ENCODE results near the gene ATG101. TPM values are rescaled to one million over a fixed set of nuclear protein-coding genes. Genes with fewer than 3 reads are reported as not detected.

The ATG101 gene
- total RNA-seq, 6 experiments from 2014 or later: 62.1 to 73.6 (median 66.6) TPM

DNA sequence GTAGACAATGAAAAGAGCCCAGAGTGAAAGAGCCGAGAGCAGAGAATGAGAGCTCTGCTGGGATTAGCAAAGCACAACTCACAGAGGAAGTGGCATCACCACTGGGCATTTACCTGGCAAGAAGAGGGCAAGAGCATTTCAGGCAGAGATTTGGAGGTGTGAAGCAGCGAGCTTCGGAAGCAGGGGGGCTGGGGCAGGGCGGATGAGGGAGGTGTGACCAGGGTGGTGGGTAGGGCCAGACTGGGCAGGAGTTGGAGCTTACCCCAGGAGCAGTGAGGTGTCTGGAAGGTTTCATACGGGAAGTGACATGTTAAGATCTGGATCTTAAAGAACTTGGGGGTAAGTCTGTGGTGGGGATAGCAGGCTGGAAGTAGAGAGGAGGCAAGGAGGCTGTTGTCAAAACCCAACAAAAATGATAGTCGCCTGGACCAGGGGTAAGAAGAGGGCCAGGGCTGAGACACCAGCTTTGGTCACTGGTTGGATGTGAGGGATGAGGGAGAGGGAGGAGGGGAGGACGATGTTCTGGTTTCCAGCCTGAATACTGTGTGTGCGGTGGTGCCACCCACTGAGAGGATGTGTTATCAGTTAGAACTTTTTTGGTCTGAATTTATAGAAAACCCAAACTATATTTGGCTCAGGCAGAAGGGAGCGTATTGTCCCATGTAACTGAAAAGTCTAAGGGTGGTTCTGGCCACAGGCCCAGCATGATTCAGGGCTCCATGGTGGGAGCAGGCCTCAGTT is 14.9 kb downstream of the ATG101 start:
- Mint-ChIP-seq H3K4me3 (no peak overlapping the region), H3K27me3 (ENCODE audit: insufficient read depth) (peaks cover 21% of the 10 kb centered on the region), H3K27ac (no peak overlapping the region), H3K9me3 (no peaks in the 10 kb centered on the region), H3K36me3 (ENCODE audit: low read depth) (no peaks in the 10 kb centered on the region), H3K4me1 (ENCODE audit: low read depth) (peaks cover 28% of the 10 kb centered on the region)
- TF ChIP-seq, protein P1, sequence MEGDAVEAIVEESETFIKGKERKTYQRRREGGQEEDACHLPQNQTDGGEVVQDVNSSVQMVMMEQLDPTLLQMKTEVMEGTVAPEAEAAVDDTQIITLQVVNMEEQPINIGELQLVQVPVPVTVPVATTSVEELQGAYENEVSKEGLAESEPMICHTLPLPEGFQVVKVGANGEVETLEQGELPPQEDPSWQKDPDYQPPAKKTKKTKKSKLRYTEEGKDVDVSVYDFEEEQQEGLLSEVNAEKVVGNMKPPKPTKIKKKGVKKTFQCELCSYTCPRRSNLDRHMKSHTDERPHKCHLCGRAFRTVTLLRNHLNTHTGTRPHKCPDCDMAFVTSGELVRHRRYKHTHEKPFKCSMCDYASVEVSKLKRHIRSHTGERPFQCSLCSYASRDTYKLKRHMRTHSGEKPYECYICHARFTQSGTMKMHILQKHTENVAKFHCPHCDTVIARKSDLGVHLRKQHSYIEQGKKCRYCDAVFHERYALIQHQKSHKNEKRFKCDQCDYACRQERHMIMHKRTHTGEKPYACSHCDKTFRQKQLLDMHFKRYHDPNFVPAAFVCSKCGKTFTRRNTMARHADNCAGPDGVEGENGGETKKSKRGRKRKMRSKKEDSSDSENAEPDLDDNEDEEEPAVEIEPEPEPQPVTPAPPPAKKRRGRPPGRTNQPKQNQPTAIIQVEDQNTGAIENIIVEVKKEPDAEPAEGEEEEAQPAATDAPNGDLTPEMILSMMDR (IDR thresholded peaks at IDR 0.05): no peak
- no peak for DNase-seq

- H3K36me3 Mint-ChIP-seq (ENCODE audit: low read depth): no peaks in the 10 kb centered on the region
- TF ChIP-seq, protein P1 (IDR thresholded peaks at IDR 0.05): no peak
- no peak overlapping the region for H3K4me3 Mint-ChIP-seq
- H3K27me3 Mint-ChIP-seq (ENCODE audit: insufficient read depth): peaks cover 24% of the 10 kb centered on the region
- no peak for DNase-seq
- peaks cover 28% of the 10 kb centered on the region for H3K4me1 Mint-ChIP-seq (ENCODE audit: low read depth)
- no peaks in the 10 kb centered on the region for H3K9me3 Mint-ChIP-seq
- no peak overlapping the region for H3K27ac Mint-ChIP-seq
Measured at GRCh38 chr12:52085682-52086180, 16.0 kb downstream of the ATG101 start.

GRCh38 chr12:52086366-52086765 is 16.6 kb downstream of the ATG101 start:
- peaks cover 24% of the 10 kb centered on the region for H3K4me1 Mint-ChIP-seq (ENCODE audit: low read depth)
- peaks cover 30% of the 10 kb centered on the region for H3K27me3 Mint-ChIP-seq (ENCODE audit: insufficient read depth)
- no peak for DNase-seq
- TF ChIP-seq, protein P1 (IDR thresholded peaks at IDR 0.05): no peak
- no peaks in the 10 kb centered on the region for H3K9me3 Mint-ChIP-seq
- no peak overlapping the region for H3K4me3 Mint-ChIP-seq
- H3K27ac Mint-ChIP-seq: no peak overlapping the region
- no peaks in the 10 kb centered on the region for H3K36me3 Mint-ChIP-seq (ENCODE audit: low read depth)

DNA sequence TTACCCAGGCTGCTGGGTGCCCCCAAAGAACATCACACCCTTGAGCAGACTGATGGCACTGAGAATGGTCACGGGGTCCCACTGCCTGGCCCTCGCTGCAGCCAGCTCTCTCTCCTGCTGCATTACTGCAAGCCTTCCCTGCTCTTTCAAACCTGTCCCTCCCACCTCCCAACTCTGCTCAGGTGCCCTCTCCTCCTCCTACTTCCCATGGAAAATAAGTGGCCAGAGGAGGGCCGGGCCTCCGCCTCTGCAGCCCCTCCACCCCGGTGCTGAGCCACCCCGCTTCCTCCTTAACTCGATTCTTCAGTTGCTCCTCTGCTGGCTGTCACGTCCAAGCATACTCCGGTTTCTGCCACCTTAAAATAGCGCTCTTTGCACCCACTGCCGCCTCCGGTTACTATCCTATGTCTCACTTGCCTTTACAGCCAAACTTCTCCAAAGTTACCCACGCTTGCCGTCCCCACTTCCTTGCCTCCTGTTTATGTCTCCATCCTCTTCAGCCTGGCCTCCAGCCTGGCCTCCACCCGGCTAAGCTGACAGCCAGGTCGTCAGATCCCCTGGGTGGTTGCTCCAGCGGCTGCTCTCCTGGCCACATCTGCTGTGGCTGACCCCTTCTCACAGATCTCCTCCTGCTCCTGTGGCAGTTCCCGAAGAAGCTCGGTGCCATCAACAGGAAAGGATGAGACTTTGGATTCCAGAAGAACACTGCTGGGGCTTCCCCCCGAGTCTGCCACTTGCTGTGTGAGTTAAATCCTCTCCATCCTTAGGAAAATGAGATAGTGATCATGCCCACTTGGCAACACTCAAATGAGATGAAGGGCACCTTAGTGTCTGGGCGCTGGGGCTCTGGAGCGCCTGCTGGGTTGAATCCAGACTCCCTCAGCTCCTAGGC is 17.4 kb downstream of the ATG101 start:
- Mint-ChIP-seq H3K4me3 (no peak overlapping the region), H3K36me3 (ENCODE audit: low read depth) (no peaks in the 10 kb centered on the region), H3K4me1 (ENCODE audit: low read depth) (peaks cover 16% of the 10 kb centered on the region), H3K9me3 (no peaks in the 10 kb centered on the region), H3K27me3 (ENCODE audit: insufficient read depth) (peaks cover 38% of the 10 kb centered on the region), H3K27ac (no peak overlapping the region)
- DNase-seq: no peak
- TF ChIP-seq, protein P1 (IDR thresholded peaks at IDR 0.05): no peak

DNA sequence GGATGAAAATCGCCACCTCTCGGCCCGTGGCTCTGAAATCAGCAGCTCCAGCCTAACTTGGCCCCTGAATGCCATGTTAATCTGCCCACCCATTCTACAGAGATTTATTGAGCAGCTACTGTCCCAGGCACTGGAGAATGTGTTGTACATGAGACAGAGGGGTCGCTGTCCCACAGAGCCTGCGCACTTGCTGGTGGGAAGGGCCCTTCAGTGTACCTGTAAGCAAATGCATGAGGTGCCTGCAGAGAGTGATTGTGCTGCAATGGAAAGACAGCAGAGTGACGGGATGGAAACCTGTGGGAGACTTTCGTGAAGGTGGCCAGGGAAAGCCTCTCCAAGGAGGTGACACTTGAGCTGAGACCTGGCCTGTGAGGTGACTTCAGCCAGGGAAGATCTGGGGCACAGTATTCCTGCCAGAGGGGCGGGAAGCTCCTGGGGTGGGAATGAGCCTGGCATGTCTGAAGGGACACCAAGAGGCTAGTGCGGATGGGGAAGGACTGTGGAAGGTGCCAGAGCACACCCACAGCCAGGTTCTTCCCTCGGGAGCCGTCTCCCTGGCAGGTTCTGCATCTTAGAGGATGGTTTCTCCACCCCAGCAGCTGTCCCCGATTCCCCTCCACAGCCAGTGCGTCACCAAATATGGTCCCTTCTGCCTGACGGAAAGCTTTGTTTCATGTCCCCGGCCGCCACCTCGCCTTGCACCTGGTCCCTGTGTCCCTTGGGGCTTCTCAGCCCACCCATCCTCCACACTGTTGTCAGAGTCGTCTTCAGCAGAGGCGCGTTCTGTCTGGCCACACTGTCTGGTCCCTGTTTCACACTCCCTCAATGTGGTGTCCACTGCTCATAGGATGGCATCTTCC is 18.4 kb downstream of the ATG101 start:
- DNase-seq: no peak
- H3K4me3 Mint-ChIP-seq: no peak overlapping the region
- peaks cover 6% of the 10 kb centered on the region for H3K4me1 Mint-ChIP-seq (ENCODE audit: low read depth)
- no peak overlapping the region for H3K27ac Mint-ChIP-seq
- TF ChIP-seq, protein P1 (IDR thresholded peaks at IDR 0.05): no peak
- H3K9me3 Mint-ChIP-seq: no peaks in the 10 kb centered on the region
- H3K27me3 Mint-ChIP-seq (ENCODE audit: insufficient read depth): peaks cover 38% of the 10 kb centered on the region
- no peaks in the 10 kb centered on the region for H3K36me3 Mint-ChIP-seq (ENCODE audit: low read depth)
